ENCODE results near the gene FKTN. TPM values are rescaled to one million over a fixed set of nuclear protein-coding genes. Genes with fewer than 3 reads are reported as not detected.

FKTN gene
- total and polyA plus RNA-seq, 9 of the 15 experiments (the other 6 are each of a cell fraction or from before 2014, with no cell fraction given), result 5.4 to 16.3 (median 10.4) TPM

DNA sequence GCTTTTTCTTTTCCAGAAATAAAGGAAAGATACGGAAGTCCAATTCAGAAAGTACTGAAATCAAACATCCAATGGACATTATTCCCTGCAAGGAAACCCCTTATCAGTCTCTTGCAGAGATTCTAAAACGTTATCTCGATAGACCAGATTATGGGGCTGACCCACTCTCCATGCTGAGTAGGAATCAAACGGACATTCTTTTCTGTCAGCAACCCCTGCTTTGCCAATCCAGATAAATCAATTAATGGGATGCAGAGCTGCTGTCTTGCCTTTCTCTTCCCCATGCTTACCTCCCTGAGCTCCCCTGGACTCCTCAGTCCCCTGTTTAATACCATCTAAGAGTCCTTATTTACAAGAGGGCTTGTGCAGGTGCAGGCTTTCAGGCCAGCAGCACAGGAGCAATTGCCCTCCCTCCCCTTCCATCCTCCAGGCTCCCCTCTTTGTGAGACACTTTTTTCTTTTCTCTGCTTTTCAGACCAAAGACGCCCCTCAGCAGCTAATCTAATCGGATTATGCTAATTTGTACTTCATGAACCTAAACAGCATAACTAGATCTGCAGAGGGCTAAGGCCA is 118.5 kb downstream of the FKTN start:
- Histone ChIP-seq H3K9me3 (replicated peaks; ENCODE audit: control insufficient read depth, insufficient read depth, low read depth, low read length) (no peaks in the 10 kb centered on the region), H4K20me1 (replicated peaks; ENCODE audit: control insufficient read depth, insufficient read depth, low read length) (no peaks in the 10 kb centered on the region), H3K4me1 (replicated peaks in 1 of 2; ENCODE audit: control insufficient read depth in 2 of 2, insufficient read depth in 2 of 2, low read length in 2 of 2) (peaks cover 0 to 35% of the 10 kb centered on the region in 2 experiments; a peak in 4 of 5 replicates), H3K4me3 (no peak overlapping the region), H3K9ac (ENCODE audit: insufficient read depth in 1 of 2, low read depth in 2 of 2, low read length in 2 of 2) (no peak overlapping the region), H3K79me2 (ENCODE audit: control insufficient read depth, insufficient read depth, low read length) (no peaks in the 10 kb centered on the region), H3K27ac (ENCODE audit: extremely low read depth, low read depth, low read length) (no peak overlapping the region), H3K9me1 (ENCODE audit: control insufficient read depth, insufficient read depth, low read length) (no peaks in the 10 kb centered on the region), H3K4me2 (ENCODE audit: insufficient read depth, low read length) (peak overlapping the region; percentile 5; the same call in 1 of the 2 replicates), H3K27me3 (ENCODE audit: control insufficient read depth in 2 of 2, insufficient read depth in 2 of 2, low read length in 2 of 2) (no peaks in the 10 kb centered on the region), H3K36me3 (ENCODE audit: control insufficient read depth, insufficient read depth, low read length) (no peaks in the 10 kb centered on the region), H2AFZ (ENCODE audit: low read depth, low read length) (no peak overlapping the region)
- ChIA-PET POLR2A (no interaction called here), CTCF (ENCODE audit: low intra/inter-chr PET ratio) (no interaction called here)
- whole genome bisulfite sequencing (ENCODE audit: insufficient coverage, low coverage, missing lambda C conversion rate), result 0% methylated on average over 6 of the region's 6 CpGs
- in situ Hi-C loops (cut with MboI), result no loop called here
- FAIRE-seq (peak; percentile 60), DNase-seq (ENCODE audit: extremely low read depth in 1 of 4, low spot score in 3 of 4) (peak; percentile 55 to 75 (median 69)), ATAC-seq (peak; percentile 72)
- BruUV-seq (replicated peaks), result no TSS peak
- intact Hi-C loops (cut with micrococcal nuclease), result no loop called here
- TF ChIP-seq ZNF175 (CRISPR knock-in tag; IDR thresholded peaks at IDR 0.05; ENCODE audit: low read depth) (0 out of 2 replicates have a peak, but pooled peaks have one; percentile 57), POLR2AphosphoS5 (IDR thresholded peaks at IDR 0.05; ENCODE audit: control insufficient read depth, insufficient read depth, low read depth, low read length) (peak; percentile 78; the same call in 1 of the 2 replicates), PTRF (tag; IDR thresholded peaks at IDR 0.05) (no peak), POLR2AphosphoS2 (IDR thresholded peaks at IDR 0.05; ENCODE audit: low read length) (no peak), EHMT2 (IDR thresholded peaks at IDR 0.05) (no peak), EP300 (IDR thresholded peaks at IDR 0.05; ENCODE audit: low read length) (peak; percentile 92), ZNF766 (CRISPR knock-in tag; conservative IDR thresholded peaks at IDR 0.05) (peak; percentile 81; the same call in 1 of the 2 replicates), PPARD (CRISPR knock-in tag; IDR thresholded peaks at IDR 0.05) (no peak), FOSL1 (tag; conservative IDR thresholded peaks at IDR 0.05) (peak; percentile 79), DPF2 (IDR thresholded peaks at IDR 0.05) (peak; percentile 83), HMGN3 (IDR thresholded peaks at IDR 0.05; ENCODE audit: borderline replicate concordance, extremely low read depth, insufficient read length, low read depth, low read length) (peak; percentile 45)
- TF ChIP-seq, protein P1, sequence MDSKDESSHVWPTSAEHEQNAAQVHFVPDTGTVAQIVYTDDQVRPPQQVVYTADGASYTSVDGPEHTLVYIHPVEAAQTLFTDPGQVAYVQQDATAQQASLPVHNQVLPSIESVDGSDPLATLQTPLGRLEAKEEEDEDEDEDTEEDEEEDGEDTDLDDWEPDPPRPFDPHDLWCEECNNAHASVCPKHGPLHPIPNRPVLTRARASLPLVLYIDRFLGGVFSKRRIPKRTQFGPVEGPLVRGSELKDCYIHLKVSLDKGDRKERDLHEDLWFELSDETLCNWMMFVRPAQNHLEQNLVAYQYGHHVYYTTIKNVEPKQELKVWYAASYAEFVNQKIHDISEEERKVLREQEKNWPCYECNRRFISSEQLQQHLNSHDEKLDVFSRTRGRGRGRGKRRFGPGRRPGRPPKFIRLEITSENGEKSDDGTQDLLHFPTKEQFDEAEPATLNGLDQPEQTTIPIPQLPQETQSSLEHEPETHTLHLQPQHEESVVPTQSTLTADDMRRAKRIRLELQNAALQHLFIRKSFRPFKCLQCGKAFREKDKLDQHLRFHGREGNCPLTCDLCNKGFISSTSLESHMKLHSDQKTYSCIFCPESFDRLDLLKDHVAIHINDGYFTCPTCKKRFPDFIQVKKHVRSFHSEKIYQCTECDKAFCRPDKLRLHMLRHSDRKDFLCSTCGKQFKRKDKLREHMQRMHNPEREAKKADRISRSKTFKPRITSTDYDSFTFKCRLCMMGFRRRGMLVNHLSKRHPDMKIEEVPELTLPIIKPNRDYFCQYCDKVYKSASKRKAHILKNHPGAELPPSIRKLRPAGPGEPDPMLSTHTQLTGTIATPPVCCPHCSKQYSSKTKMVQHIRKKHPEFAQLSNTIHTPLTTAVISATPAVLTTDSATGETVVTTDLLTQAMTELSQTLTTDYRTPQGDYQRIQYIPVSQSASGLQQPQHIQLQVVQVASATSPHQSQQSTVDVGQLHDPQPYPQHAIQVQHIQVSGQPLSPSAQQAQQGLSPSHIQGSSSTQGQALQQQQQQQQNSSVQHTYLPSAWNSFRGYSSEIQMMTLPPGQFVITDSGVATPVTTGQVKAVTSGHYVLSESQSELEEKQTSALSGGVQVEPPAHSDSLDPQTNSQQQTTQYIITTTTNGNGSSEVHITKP (IDR thresholded peaks at IDR 0.05; ENCODE audit: partially characterized antibody), result peak; percentile 68
- TF ChIP-seq, protein P2, sequence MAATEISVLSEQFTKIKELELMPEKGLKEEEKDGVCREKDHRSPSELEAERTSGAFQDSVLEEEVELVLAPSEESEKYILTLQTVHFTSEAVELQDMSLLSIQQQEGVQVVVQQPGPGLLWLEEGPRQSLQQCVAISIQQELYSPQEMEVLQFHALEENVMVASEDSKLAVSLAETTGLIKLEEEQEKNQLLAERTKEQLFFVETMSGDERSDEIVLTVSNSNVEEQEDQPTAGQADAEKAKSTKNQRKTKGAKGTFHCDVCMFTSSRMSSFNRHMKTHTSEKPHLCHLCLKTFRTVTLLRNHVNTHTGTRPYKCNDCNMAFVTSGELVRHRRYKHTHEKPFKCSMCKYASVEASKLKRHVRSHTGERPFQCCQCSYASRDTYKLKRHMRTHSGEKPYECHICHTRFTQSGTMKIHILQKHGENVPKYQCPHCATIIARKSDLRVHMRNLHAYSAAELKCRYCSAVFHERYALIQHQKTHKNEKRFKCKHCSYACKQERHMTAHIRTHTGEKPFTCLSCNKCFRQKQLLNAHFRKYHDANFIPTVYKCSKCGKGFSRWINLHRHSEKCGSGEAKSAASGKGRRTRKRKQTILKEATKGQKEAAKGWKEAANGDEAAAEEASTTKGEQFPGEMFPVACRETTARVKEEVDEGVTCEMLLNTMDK (IDR thresholded peaks at IDR 0.05; ENCODE audit: borderline replicate concordance, insufficient read depth, low read depth, low read length, poor library complexity, severe bottlenecking), result no peak
- TF ChIP-seq, protein P3, sequence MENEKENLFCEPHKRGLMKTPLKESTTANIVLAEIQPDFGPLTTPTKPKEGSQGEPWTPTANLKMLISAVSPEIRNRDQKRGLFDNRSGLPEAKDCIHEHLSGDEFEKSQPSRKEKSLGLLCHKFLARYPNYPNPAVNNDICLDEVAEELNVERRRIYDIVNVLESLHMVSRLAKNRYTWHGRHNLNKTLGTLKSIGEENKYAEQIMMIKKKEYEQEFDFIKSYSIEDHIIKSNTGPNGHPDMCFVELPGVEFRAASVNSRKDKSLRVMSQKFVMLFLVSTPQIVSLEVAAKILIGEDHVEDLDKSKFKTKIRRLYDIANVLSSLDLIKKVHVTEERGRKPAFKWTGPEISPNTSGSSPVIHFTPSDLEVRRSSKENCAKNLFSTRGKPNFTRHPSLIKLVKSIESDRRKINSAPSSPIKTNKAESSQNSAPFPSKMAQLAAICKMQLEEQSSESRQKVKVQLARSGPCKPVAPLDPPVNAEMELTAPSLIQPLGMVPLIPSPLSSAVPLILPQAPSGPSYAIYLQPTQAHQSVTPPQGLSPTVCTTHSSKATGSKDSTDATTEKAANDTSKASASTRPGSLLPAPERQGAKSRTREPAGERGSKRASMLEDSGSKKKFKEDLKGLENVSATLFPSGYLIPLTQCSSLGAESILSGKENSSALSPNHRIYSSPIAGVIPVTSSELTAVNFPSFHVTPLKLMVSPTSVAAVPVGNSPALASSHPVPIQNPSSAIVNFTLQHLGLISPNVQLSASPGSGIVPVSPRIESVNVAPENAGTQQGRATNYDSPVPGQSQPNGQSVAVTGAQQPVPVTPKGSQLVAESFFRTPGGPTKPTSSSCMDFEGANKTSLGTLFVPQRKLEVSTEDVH (IDR thresholded peaks at IDR 0.05; ENCODE audit: low read depth, partially characterized antibody), result no peak
